HepG2 (cell line): ENCODE data around the gene ABHD6. TPM values are rescaled to one million over a fixed set of nuclear protein-coding genes. Genes with fewer than 3 reads are reported as not detected.

Experiments used
- ARID2 ChIP-seq: sonication (generic); formaldehyde crosslinking; IDR thresholded peaks from 2 replicates; pipeline ENCODE4 v1.8.1; 2022; ENCODE audit warnings: mild to moderate bottlenecking, missing genetic modification reagents, borderline replicate concordance
- ATAD3A ChIP-seq: sonication (generic); formaldehyde crosslinking; IDR thresholded peaks from 2 replicates; pipeline ENCODE4 v1.4.0; 2020; ENCODE audit warnings: missing genetic modification reagents
- GFI1 ChIP-seq: sonication (generic); formaldehyde crosslinking; IDR thresholded peaks from 2 replicates; pipeline ENCODE4 v1.5.0; 2020; ENCODE audit warnings: missing genetic modification reagents, mild to moderate bottlenecking, borderline replicate concordance
- KMT2A ChIP-seq: sonication (generic); formaldehyde crosslinking; IDR thresholded peaks from 2 replicates; pipeline ENCODE4 v1.4.0; 2020; ENCODE audit warnings: missing genetic modification reagents
- MAZ ChIP-seq, 2 experiments: sonication (generic) in 1 of 2; formaldehyde crosslinking in 1 of 2; IDR thresholded peaks; 2 replicates each; pipeline versions ENCODE4 v1.5.0 to v1.6.1; 2012 to 2020; ENCODE audit warnings: low read depth in 2 of 2, mild to moderate bottlenecking in 2 of 2, borderline replicate concordance in 1 of 2, improper control_type of control experiment in 1 of 2, low read length in 1 of 2, missing genetic modification reagents in 1 of 2, moderate library complexity in 1 of 2
- PCBP2 ChIP-seq: fragments of 200-400 bp; formaldehyde crosslinking; optimal IDR thresholded peaks from 2 replicates; pipeline ENCODE3; 2018; ENCODE audit warnings: low read length, low read depth; ENCODE audit not compliant: poor library complexity, severe bottlenecking
- POGZ ChIP-seq: sonication (generic); formaldehyde crosslinking; IDR thresholded peaks from 2 replicates; pipeline ENCODE4 v1.4.0; 2020; ENCODE audit warnings: mild to moderate bottlenecking, missing genetic modification reagents
- RFX3 ChIP-seq: IDR thresholded peaks from 2 replicates; pipeline ENCODE4 v1.6.1; 2016; ENCODE audit warnings: missing biosample characterization, missing genetic modification reagents
- RNF2 ChIP-seq: fragments of 450-650 bp; conservative IDR thresholded peaks from 2 replicates; pipeline ENCODE4 v1.6.1; 2016; ENCODE audit warnings: low read depth
- SNRNP70 ChIP-seq: fragments of 200-400 bp; formaldehyde crosslinking; IDR thresholded peaks from 2 replicates; pipeline ENCODE4 v1.6.1; 2017; ENCODE audit warnings: mild to moderate bottlenecking, low read depth, low read length, moderate library complexity
- ZNF253 ChIP-seq: sonication (generic); formaldehyde crosslinking; IDR thresholded peaks from 2 replicates; pipeline ENCODE4 v1.8.0; 2022; ENCODE audit warnings: mild to moderate bottlenecking, missing genetic modification reagents, borderline replicate concordance
- ZNF264 ChIP-seq: sonication (generic); formaldehyde crosslinking; IDR thresholded peaks from 2 replicates; pipeline ENCODE4 v1.4.0; 2020; ENCODE audit warnings: missing genetic modification reagents
- ZNF605 ChIP-seq: sonication (generic); formaldehyde crosslinking; IDR thresholded peaks from 2 replicates; pipeline ENCODE4 v1.8.0; 2022; ENCODE audit warnings: mild to moderate bottlenecking, missing genetic modification reagents
- polyA plus RNA-seq, 8 experiments: library from polyadenylated mRNA; depleted of rRNA in 3 of 8; stranded (reverse) in 7 of 8; unstranded in 1 of 8; fragments of >200 nt; fragmentation: Illumina TruSeq in 4 of 8; extraction: Trizol in 4 of 8; gene quantifications; 2 replicates each; pipeline versions ENCODE4 v1.2.1 to v1.2.3, GENCODE V29; 2011 to 2016; ENCODE audit warnings: low read depth in 4 of 8, missing spikeins in 1 of 8, mixed read lengths in 1 of 8; ENCODE audit not compliant: insufficient read depth in 1 of 8
- total RNA-seq, 5 experiments: library from RNA; depleted of rRNA; stranded (reverse); fragments of >200 nt; fragmentation: Illumina TruSeq; extraction: Trizol; gene quantifications; 2 replicates each; pipeline ENCODE4 v1.2.3, GENCODE V29; 2016; ENCODE audit warnings: low read depth in 1 of 5
- TF ChIP-seq, protein P1 (sequence below): sonication (generic); formaldehyde crosslinking; IDR thresholded peaks from 2 replicates; pipeline ENCODE4 v1.5.1; 2020; ENCODE audit warnings: mild to moderate bottlenecking, missing genetic modification reagents, borderline replicate concordance
- TF ChIP-seq, protein P2 (sequence below): IDR thresholded peaks from 2 replicates; pipeline ENCODE4 v1.4.0; 2020; ENCODE audit warnings: mild to moderate bottlenecking, missing genetic modification reagents
- TF ChIP-seq, protein P3 (sequence below): sonication (generic); formaldehyde crosslinking; IDR thresholded peaks from 2 replicates; pipeline ENCODE4 v1.5.0; 2020; ENCODE audit warnings: mild to moderate bottlenecking, missing genetic modification reagents
- TF ChIP-seq, protein P4 (sequence below): IDR thresholded peaks from 2 replicates; pipeline ENCODE4 v1.6.1; 2016; ENCODE audit warnings: missing genetic modification reagents, missing compliant biosample characterization

The ABHD6 gene
- total and polyA plus RNA-seq, 2 of the 13 experiments (the other 11 are each of a cell fraction or from before 2014, with no cell fraction given) = 9.0 to 17.2 TPM

DNA sequence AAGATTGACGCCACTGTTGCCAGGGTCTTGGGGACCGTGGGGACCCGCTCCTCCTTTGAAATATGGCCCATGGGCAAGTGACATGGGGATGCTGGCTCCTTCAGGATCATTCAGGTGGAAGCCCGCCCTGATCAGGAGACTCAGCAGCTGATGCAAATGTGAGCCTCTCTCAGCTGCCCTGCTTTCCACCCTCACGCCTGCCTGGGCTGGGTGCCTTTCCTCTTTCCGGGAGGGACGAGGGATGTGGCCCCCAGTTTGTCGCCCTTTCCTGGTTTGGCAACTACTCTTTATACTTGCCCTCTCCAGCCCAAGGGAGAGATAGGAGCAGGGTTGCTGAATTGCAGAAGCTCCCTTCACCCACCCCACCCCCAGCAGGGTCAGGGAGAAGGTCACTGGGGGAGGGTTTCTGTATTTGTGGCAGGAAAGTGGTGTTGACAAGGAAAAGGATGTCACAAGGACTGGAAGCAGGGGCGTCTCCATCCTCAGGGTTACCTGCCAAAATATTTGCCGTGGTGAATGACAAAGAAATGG, 48.6 kb upstream of the ABHD6 start (continued):
- TF ChIP-seq POGZ (peak; percentile 76), SNRNP70 (no peak), ZNF253 (CRISPR knock-in tag) (no peak), ZNF264 (CRISPR knock-in tag) (peak; percentile 84), ATAD3A (CRISPR knock-in tag) (no peak), RNF2 (no peak), KMT2A (CRISPR knock-in tag) (no peak), ZNF605 (no peak), RFX3 (CRISPR knock-in tag) (no peak), ARID2 (CRISPR knock-in tag) (no peak), PCBP2 (no peak), MAZ (IDR thresholded peaks at IDR 0.05; ENCODE audit: borderline replicate concordance, low read depth, low read length) (no peak), MAZ (CRISPR knock-in tag; IDR thresholded peaks at IDR 0.05; ENCODE audit: low read depth) (no peak), GFI1 (peak; percentile 85)
- TF ChIP-seq, protein P1, sequence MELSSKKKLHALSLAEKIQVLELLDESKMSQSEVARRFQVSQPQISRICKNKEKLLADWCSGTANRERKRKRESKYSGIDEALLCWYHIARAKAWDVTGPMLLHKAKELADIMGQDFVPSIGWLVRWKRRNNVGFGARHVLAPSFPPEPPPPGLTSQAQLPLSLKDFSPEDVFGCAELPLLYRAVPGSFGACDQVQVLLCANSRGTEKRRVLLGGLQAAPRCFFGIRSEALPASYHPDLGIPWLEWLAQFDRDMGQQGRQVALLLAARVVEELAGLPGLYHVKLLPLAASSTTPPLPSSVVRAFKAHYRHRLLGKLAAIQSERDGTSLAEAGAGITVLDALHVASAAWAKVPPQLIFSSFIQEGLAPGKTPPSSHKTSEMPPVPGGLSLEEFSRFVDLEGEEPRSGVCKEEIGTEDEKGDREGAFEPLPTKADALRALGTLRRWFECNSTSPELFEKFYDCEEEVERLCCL (CRISPR knock-in tag) = no peak
- TF ChIP-seq, protein P2, sequence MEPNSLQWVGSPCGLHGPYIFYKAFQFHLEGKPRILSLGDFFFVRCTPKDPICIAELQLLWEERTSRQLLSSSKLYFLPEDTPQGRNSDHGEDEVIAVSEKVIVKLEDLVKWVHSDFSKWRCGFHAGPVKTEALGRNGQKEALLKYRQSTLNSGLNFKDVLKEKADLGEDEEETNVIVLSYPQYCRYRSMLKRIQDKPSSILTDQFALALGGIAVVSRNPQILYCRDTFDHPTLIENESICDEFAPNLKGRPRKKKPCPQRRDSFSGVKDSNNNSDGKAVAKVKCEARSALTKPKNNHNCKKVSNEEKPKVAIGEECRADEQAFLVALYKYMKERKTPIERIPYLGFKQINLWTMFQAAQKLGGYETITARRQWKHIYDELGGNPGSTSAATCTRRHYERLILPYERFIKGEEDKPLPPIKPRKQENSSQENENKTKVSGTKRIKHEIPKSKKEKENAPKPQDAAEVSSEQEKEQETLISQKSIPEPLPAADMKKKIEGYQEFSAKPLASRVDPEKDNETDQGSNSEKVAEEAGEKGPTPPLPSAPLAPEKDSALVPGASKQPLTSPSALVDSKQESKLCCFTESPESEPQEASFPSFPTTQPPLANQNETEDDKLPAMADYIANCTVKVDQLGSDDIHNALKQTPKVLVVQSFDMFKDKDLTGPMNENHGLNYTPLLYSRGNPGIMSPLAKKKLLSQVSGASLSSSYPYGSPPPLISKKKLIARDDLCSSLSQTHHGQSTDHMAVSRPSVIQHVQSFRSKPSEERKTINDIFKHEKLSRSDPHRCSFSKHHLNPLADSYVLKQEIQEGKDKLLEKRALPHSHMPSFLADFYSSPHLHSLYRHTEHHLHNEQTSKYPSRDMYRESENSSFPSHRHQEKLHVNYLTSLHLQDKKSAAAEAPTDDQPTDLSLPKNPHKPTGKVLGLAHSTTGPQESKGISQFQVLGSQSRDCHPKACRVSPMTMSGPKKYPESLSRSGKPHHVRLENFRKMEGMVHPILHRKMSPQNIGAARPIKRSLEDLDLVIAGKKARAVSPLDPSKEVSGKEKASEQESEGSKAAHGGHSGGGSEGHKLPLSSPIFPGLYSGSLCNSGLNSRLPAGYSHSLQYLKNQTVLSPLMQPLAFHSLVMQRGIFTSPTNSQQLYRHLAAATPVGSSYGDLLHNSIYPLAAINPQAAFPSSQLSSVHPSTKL (CRISPR knock-in tag) = peak; percentile 94
- TF ChIP-seq, protein P3, sequence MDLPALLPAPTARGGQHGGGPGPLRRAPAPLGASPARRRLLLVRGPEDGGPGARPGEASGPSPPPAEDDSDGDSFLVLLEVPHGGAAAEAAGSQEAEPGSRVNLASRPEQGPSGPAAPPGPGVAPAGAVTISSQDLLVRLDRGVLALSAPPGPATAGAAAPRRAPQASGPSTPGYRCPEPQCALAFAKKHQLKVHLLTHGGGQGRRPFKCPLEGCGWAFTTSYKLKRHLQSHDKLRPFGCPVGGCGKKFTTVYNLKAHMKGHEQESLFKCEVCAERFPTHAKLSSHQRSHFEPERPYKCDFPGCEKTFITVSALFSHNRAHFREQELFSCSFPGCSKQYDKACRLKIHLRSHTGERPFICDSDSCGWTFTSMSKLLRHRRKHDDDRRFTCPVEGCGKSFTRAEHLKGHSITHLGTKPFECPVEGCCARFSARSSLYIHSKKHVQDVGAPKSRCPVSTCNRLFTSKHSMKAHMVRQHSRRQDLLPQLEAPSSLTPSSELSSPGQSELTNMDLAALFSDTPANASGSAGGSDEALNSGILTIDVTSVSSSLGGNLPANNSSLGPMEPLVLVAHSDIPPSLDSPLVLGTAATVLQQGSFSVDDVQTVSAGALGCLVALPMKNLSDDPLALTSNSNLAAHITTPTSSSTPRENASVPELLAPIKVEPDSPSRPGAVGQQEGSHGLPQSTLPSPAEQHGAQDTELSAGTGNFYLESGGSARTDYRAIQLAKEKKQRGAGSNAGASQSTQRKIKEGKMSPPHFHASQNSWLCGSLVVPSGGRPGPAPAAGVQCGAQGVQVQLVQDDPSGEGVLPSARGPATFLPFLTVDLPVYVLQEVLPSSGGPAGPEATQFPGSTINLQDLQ (CRISPR knock-in tag) = no peak
- TF ChIP-seq, protein P4, sequence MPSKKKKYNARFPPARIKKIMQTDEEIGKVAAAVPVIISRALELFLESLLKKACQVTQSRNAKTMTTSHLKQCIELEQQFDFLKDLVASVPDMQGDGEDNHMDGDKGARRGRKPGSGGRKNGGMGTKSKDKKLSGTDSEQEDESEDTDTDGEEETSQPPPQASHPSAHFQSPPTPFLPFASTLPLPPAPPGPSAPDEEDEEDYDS (CRISPR knock-in tag) = peak; percentile 26; the same call in 1 of the 2 replicates
